Stimulated activated CD4-positive, alpha-beta T cell treated with anti-CD3 and anti-CD28 coated beads, Interleukin-4, amount 100 ng/mL, for 48 hours (primary cell): ENCODE data around the gene CHMP4B.

Source experiments
- DNase-seq, 2 donors: peaks; one replicate each; pipeline ENCODE4 v3.0.0-alpha.2; 2020; ENCODE audit warnings: low read depth in 2 of 2

CHMP4B gene

DNA sequence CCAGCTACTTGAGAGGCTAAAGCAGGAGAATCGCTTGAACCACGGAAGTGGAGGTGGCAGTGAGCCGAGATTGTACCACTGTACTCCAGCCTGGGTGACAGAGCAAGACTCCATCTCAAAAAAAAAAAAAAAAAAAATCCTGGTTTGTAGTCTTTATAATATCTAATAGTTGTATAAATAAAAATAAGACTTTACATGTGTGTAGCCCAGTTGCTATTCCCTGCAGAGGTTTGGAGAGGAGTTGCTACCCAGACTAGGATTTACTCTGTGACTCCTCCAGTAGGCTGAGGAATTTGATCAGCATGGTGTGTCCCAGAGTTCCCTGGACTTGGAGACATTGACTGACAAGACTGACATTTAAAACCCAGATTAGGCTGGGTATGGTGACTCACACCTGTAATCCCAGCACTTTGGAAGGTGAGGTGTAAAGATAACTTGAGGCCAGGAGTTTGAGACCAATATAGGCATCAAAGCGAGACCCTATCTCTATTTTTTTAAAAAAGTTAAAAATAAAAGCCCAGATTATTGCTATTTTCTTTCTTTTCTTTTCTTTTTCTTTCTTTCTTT lies 10.2 kb downstream of the CHMP4B start:
- no peak for DNase-seq

GRCh38 chr20:33822423-33822822 lies 11.3 kb downstream of the CHMP4B start:
- no peak for DNase-seq

- DNase-seq: no peak
Measured at GRCh38 chr20:33822991-33823390, 11.8 kb downstream of the CHMP4B start.

- no peak for DNase-seq
Measured at GRCh38 chr20:33824852-33825251, 13.7 kb downstream of the CHMP4B start.

DNA sequence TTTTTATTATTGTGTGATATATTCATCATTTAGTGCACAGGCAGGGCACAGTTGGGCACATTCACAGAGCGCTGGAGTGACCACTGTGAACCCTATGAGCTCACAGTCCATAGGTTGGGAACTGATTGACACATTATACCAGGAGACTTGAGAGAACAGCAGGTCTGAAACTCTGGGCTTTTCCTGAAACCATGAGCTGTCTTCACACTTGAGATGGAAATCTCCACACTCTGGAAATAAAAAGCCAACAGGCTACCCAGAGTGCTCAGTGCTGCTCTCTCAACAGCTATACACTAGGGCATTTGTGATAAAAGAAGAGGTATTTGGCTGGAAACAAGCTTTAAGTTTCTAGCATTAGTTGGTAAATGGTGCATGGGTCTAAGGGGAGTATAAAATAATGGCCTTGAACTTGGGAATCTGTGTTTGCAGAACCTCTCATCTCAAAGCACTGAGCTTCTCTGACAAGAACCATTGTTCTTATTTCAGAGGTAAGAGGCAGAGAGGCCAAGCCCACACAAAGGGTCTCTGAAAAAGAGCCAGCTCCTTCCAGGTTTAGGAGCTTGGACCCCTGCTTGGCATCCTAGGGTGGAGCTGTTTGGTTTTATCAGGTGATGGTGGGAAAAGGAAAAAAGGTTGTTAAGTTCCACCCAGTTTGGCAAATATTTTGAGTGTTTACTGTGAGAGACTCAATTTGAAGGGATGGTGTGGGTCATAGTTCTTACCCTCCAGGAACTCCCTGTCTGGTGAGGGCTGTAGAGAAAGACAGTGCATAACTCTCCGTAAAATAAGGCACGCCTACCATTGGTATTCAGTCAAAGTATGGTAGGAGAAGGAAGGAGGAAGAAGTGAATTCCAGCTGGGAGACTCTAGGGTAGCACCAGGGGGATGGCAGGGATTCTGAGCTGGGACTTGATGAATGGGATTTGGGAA lies 14.5 kb downstream of the CHMP4B start:
- no peak for DNase-seq

- no peak for DNase-seq
Measured at GRCh38 chr20:33826270-33826897, 15.2 kb downstream of the CHMP4B start.

DNA sequence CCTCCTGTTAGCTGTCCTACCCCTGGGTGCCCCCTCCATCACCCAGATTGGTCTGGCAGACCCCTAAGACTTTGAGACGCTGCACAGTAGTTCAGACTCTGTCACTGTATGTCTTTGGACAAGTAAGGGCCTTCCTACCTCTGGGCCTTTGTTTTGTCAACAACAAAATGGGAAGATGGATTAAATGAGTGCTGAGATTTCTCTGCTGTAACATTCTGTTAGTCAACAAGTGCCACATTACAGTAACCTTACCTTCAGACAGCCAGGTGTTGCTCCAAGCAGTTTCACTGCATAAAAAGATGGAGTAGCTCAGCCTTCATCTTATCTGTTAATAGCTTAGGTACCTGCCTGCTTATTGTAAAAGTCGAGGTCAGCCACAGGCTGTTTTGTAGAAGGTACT lies 16.0 kb downstream of the CHMP4B start:
- no peak for DNase-seq

DNA sequence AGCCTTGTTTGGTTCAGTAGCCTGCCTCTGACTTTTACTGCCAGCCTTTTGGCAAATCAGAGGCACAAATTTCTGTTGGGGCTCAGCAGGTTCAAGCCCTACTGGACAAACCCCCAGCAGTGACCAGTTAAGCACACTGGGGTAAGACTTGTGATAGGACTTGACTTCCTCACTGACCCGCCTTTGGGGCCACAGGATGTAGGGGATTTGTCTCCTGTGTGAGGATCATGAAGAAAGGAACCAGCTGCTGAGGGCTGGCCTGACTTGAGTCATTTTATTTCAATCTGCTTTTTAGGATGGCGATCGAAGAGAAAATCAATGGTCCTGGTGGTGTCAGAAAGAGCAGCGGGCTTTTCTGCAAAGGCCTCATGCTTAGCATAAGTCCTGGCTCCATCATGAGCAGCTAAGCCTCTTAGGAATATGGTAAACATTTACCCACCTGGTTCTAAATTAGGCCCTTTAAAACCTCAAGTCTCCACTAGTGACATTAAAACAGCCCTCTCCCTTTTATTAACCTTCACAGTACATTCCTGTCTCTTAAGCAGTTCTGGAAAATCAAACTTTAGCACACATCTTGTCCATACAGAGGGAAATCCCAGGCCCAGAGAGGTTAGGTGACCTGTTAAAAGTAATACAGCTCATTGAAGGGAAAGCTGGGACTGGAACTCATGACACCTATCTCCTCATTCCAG lies 16.6 kb downstream of the CHMP4B start:
- DNase-seq: no peak

- DNase-seq: no peak
Measured at GRCh38 chr20:33828326-33828844, 17.2 kb downstream of the CHMP4B start.

DNA sequence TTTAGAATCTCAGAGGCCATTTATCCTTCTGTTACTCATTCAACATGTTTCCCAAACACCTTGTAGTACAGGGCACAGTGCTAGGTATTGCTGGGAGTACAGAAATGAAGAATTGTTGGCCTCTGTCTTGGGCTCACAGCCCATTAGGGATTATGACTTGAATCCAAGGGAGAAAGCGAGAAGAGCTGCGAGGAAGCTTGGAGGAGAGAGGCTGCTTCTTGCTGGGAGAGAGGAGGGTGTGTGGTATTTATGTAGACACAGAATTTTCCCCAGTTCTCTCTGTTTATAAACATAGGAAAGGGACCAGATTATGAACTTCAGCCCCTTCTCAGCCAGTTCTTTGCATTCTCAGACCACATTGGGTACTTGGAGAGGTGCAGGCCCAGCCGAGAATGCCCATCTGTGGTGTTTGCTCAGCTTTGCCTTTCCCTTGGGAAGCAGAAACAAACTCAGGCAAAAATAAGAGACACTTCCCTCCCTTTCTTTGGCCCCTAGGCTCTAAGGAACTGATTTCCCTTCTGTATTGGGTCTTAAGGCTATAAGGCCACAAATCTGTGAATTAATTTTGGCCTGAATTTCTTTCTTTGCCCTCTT lies 17.9 kb downstream of the CHMP4B start:
- DNase-seq: no peak

DNA sequence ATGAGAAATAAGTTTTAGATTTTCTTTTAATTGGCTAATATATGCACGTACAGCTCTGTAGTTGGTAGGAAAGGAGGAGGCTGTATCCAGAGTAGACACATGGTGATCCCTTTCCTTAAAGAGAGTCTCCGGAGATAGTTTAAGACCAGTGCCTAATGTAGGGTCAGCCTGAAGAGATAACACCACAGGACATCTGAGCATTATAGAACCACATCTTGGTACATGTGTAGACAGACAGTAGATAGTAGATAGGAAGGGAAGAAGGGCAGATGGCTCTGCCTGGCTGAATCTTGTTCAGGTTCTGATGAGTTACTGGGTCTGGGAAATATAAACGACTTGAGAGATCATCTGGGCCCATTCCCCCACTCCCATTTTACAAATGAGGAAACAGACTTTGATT lies 18.5 kb downstream of the CHMP4B start:
- no peak for DNase-seq

DNA sequence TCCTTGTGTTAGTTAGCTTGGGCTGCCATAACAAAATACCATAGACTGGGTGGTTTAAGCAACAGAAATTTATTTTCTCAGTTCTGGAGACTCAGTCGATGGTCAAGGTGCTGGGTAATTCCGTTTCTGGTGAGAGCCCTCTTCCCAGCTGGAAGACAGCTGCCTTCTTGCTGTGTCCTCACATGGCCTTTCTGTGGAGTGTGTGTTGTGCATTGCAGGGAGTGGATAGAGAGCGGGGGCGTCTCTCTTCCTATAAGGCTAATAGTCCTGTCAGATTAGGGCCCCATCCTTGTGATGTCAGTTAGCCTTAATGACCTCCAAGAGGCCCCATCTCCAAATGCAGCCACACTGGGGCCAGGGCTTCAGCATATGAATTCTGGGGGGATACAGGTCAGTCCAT lies 19.2 kb downstream of the CHMP4B start:
- no peak for DNase-seq

DNA sequence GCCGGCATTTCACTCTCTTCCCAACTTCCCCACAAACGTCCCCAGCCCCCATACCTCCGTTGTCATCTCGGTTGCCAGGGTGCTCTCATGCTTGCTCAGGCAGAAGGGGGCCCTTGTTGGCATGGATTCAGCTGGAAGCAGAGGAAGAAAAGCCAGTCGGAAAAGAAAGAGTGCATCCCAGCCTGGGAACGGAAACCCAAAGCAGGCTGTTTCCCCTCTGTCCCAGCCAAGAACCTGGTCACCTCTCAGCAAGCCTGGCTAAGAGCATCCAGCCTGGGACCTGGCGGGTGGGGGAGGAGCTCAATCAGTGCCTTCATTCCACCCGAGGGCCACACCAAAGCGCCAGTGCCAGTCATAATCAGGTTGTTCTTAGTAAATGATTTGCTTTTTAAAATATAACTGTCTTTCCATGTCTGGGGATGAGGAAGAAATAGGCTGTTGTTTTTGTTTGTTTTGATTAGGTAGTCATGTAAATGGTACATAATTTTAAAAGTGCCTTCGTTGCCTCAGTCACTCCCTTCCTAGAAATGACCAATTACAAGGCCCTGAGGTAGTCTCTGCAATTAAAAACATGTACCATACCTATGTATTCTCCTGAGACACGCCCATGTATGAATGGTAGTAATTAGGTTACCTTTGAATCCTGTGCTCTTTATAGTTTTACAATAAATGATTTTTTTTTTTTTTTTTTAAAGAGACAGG lies 21.1 kb downstream of the CHMP4B start:
- DNase-seq: no peak

GRCh38 chr20:33833333-33833732 lies 22.2 kb downstream of the CHMP4B start:
- no peak for DNase-seq

DNA sequence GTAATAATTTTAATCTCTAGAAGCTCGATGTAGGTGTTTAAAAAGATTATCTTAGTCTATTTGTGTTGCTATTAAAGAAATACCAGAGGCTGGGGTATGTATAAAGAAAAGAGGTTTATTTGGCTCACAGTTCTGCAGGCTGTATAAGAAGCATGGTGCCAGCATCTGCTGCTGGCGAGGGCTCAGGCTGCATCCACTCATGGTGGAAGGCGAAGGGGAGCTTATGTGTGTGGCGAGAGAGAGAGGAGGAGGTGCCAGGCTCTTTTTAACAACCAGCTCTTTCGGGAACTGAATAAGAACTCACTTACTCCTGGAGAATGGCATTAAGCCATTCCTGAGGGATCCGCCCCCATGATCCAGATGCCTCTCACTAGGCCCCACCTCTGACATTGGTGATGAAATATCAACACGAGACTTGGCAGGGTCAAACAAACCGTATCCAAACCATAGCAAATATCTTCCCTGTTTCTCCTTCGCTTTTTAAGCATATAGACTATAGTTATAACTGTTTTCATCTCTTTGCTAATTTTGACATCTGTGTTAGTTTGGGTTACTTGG lies 24.5 kb downstream of the CHMP4B start:
- DNase-seq: no peak

GRCh38 chr20:33836277-33836676 lies 25.1 kb downstream of the CHMP4B start:
- no peak for DNase-seq

GRCh38 chr20:33837096-33837830 lies 26.1 kb downstream of the CHMP4B start:
- DNase-seq: no peak

DNA sequence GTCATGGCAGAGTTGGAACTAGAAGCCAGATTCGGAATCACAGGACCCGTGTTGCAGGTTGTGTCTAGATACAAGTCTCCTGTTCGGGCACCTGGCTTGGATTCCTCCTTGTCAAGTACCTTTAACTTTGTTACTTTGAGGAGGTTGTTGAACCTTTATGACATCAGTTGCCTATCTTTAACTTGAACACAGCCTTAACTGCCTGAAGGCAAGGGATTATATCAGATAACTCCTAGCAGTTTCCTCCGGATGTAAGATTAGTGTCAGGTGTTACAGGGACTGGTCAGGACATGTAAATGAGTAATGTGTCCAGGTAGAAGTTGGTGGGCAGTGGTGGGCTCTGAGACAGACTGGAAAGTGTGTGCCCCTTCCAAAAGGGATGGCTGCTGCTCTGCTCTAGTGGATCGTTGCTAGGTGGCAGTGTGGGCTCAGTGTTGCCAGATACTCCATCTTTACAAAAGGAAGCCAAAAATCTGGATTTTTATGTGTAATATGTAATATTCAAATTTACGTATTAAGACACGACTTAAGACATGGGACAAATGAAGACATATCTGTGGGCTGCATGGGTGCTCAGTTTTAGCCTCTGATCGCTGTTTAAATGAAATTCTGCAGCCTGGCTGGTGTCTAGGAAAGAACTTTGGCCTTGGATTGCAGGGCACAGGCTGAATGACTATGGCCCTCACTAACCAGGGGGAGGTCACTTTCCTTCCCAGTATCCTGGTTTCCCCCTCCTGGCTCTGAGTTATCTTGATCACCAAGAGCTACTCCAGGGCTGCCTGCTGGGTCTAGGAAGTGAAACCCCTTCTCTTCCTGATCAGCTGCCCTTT lies 27.1 kb downstream of the CHMP4B start:
- no peak for DNase-seq

- DNase-seq: no peak
Measured at GRCh38 chr20:33839591-33839990, 28.4 kb downstream of the CHMP4B start.
